ENCODE data around the gene TM4SF18.

- TF ChIP-seq, protein P1, sequence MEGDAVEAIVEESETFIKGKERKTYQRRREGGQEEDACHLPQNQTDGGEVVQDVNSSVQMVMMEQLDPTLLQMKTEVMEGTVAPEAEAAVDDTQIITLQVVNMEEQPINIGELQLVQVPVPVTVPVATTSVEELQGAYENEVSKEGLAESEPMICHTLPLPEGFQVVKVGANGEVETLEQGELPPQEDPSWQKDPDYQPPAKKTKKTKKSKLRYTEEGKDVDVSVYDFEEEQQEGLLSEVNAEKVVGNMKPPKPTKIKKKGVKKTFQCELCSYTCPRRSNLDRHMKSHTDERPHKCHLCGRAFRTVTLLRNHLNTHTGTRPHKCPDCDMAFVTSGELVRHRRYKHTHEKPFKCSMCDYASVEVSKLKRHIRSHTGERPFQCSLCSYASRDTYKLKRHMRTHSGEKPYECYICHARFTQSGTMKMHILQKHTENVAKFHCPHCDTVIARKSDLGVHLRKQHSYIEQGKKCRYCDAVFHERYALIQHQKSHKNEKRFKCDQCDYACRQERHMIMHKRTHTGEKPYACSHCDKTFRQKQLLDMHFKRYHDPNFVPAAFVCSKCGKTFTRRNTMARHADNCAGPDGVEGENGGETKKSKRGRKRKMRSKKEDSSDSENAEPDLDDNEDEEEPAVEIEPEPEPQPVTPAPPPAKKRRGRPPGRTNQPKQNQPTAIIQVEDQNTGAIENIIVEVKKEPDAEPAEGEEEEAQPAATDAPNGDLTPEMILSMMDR (IDR thresholded peaks at IDR 0.05 in 4 of 5, conservative IDR thresholded peaks at IDR 0.05 in 1 of 5), result no peak
- no peak for TF ChIP-seq POLR2A (IDR thresholded peaks at IDR 0.05)
Measured at GRCh38 chr3:149366031-149366430, 32.6 kb upstream of the TM4SF18 start.

Data from gastrocnemius medialis (tissue), 4 donors.